ENCODE results near the gene MAP1B.

Gene MAP1B

GRCh38 chr5:72101828-72102227 is 5.4 kb upstream of the MAP1B start:
- DNase-seq, result no peak

GRCh38 chr5:72106817-72107130 is 501 bp upstream of the MAP1B start:
- no peak for DNase-seq

- DNase-seq, result peak; percentile 60 to 81 (median 67)
These were observed 576 bp downstream of the MAP1B start for GRCh38 chr5:72107901-72108201.

- peak; percentile 65 to 81 (median 80) for DNase-seq
These were observed 1.2 kb downstream of the MAP1B start for GRCh38 chr5:72108202-72109061.

- DNase-seq, result no peak
These were observed 1.8 kb downstream of the MAP1B start for GRCh38 chr5:72109062-72109411.

- DNase-seq, result peak; percentile 20 to 82 (median 55)
These were observed 2.4 kb downstream of the MAP1B start for GRCh38 chr5:72109625-72110024.

GRCh38 chr5:72110394-72111013 is 3.2 kb downstream of the MAP1B start:
- peak in 2 of 3 experiments; percentile 30 to 63 for DNase-seq

GRCh38 chr5:72112389-72112788 is 5.1 kb downstream of the MAP1B start:
- DNase-seq, result peak in 1 of 3 experiments; percentile 16

GRCh38 chr5:72114629-72115028 is 7.4 kb downstream of the MAP1B start:
- DNase-seq, result no peak

GRCh38 chr5:72115296-72115695 is 8.0 kb downstream of the MAP1B start:
- no peak for DNase-seq

GRCh38 chr5:72117307-72117706 is 10.0 kb downstream of the MAP1B start:
- no peak for DNase-seq

GRCh38 chr5:72121052-72121779 is 13.9 kb downstream of the MAP1B start:
- DNase-seq, result peak; percentile 34 to 87 (median 50)

- DNase-seq, result peak in 1 of 3 experiments; percentile 66
These were observed 14.6 kb downstream of the MAP1B start for GRCh38 chr5:72121780-72122445.

- peak; percentile 16 to 88 (median 76) for DNase-seq
These were observed 15.3 kb downstream of the MAP1B start for GRCh38 chr5:72122602-72123001.

- DNase-seq, result peak; percentile 28 to 74 (median 50)
These were observed 16.6 kb downstream of the MAP1B start for GRCh38 chr5:72123764-72124376.

GRCh38 chr5:72125271-72125940 is 18.1 kb downstream of the MAP1B start:
- DNase-seq, result no peak

- DNase-seq, result peak in 1 of 3 experiments; percentile 19
These were observed 18.8 kb downstream of the MAP1B start for GRCh38 chr5:72125941-72126620.

- DNase-seq, result peak in 2 of 3 experiments; percentile 7 to 67
These were observed 19.5 kb downstream of the MAP1B start for GRCh38 chr5:72126796-72127195.

GRCh38 chr5:72129725-72130124 is 22.4 kb downstream of the MAP1B start:
- no peak for DNase-seq

- no peak for DNase-seq
These were observed 23.1 kb downstream of the MAP1B start for GRCh38 chr5:72130351-72130761.

GRCh38 chr5:72133212-72133990 is 26.1 kb downstream of the MAP1B start:
- no peak for DNase-seq
